GM23248 (cell line): Measurements from ENCODE around the gene TMEM129.

ENCODE experiments used
- EZH2 ChIP-seq: fragments of 200-600 bp; sonication (generic); IDR thresholded peaks from 2 replicates; pipeline ENCODE4 v1.6.1; 2018; ENCODE audit warnings: antibody characterized with exemption, mild to moderate bottlenecking; ENCODE audit not compliant: insufficient read depth, poor library complexity, severe bottlenecking
- EZH2phosphoT487 ChIP-seq: fragments of 200-600 bp; sonication (generic); IDR thresholded peaks from 2 replicates; pipeline ENCODE4 v1.6.1; 2018; ENCODE audit warnings: antibody characterized with exemption, moderate library complexity, mild to moderate bottlenecking, low read depth; ENCODE audit not compliant: insufficient read depth

DNA sequence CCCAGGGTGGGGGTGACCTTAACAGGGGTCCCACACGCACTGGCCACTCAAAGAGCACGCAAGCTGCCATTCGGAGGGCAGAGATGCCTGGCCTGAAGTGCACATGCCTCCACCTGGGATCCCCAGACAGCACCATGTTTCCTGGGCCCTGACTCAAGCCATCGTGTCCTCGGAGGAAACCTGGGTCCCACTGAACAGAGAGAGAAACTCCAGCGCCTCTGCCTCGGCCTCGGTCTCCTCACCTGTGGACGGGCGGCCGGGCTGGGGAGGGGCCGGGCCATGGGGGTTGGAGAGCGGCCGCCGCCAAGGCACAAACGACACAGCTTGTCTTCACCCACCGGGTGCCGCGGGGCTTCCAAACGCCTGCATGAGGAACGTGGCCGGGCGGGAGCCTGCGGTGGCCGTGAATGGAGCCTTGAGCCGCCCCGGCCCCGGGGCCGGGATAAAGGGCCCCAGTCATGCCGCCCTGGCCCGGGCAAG is 42.0 kb upstream of the TMEM129 start:
- no peak for TF ChIP-seq EZH2
- no peak for TF ChIP-seq EZH2phosphoT487
